A172 (cell line): ENCODE measurements around the gene AGTR2. TPM values are rescaled to one million over a fixed set of nuclear protein-coding genes. Genes with fewer than 3 reads are reported as not detected.
A peak's percentile ranks its signal among the peaks of the same experiment; 100 is the strongest.
"Not testable (repeated sequence)": the region's sequence is repeated elsewhere in the genome, so short reads cannot be mapped to it uniquely, and the experiment has no call there.

Source experiments
- DNase-seq: peaks from one replicate; pipeline ENCODE4 v3.0.0-alpha.2; 2015; ENCODE audit warnings: low spot score
- total RNA-seq: library from RNA; depleted of rRNA; stranded (reverse); fragments of >200 nt; shearing (Covaris generic); gene quantifications from 2 replicates; pipeline ENCODE4 v1.2.3, GENCODE V29; 2014; rRNA removed

Gene AGTR2
- not detected in 2 replicates for total RNA-seq

GRCh38 chrX:116170511-116170910 is at the start of gene AGTR2:
TSS of gene AGTR2 (plus strand) at chrX:116170744. CDS start at chrX:116172281, 1,537 bp downstream.
- DNase-seq = no peak

GRCh38 chrX:116135277-116135676 is 35.3 kb upstream of the AGTR2 start:
- no peak for DNase-seq

- DNase-seq = not testable (repeated sequence)
Measured at GRCh38 chrX:116141270-116141669, 29.3 kb upstream of the AGTR2 start.

GRCh38 chrX:116142976-116143375 is 27.6 kb upstream of the AGTR2 start:
- DNase-seq = no peak

GRCh38 chrX:116172976-116173375 is 2.4 kb downstream of the AGTR2 start:
- DNase-seq = no peak

GRCh38 chrX:116181300-116181699 is 10.8 kb downstream of the AGTR2 start:
- DNase-seq = no peak

GRCh38 chrX:116185163-116185562 is 14.6 kb downstream of the AGTR2 start:
- no peak for DNase-seq

- no peak for DNase-seq
Measured at GRCh38 chrX:116194649-116195048, 24.1 kb downstream of the AGTR2 start.

GRCh38 chrX:116198235-116198634 is 27.7 kb downstream of the AGTR2 start:
- no peak for DNase-seq

- DNase-seq = no peak
Measured at GRCh38 chrX:116198810-116199209, 28.3 kb downstream of the AGTR2 start.

- DNase-seq = peak; percentile 0
Measured at GRCh38 chrX:116204932-116205331, 34.4 kb downstream of the AGTR2 start.

- no peak for DNase-seq
Measured at GRCh38 chrX:116213262-116213661, 42.7 kb downstream of the AGTR2 start.

GRCh38 chrX:116217080-116217479 is 46.5 kb downstream of the AGTR2 start:
- not testable (repeated sequence) for DNase-seq
